GM03348 (cell line): ENCODE measurements around the gene F11R.
"Not testable (repeated sequence)": the region's sequence is repeated elsewhere in the genome, so short reads cannot be mapped to it uniquely, and the experiment has no call there.

Experiments
- DNase-seq: peaks from one replicate; pipeline ENCODE4 v3.0.0; 2012; ENCODE audit warnings: low spot score

Gene F11R

DNA sequence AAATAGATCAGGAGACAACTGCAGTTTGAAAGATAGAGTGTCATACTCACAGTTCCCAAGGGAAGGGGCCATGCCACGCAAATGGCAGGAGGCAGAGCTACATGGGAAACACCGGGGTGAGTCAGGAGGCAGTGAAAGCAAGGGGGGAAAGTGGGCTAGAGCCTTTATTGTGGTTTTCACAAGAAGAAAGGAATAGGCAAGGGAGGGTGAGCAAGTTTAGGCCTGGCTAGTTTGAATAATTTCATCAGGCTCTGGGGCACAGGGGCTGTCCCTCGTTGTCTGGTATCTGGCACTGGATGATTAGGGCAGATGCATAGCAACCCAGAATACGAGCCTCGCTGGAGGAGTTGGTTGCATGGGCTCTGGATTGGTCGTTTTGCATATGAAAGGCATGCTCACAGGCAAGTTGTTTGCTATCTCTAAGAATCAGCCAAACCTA, 49.3 kb downstream of the F11R start:
- DNase-seq = no peak

GRCh38 chr1:160963521-160963920, 57.4 kb downstream of the F11R start:
- DNase-seq = no peak

DNA sequence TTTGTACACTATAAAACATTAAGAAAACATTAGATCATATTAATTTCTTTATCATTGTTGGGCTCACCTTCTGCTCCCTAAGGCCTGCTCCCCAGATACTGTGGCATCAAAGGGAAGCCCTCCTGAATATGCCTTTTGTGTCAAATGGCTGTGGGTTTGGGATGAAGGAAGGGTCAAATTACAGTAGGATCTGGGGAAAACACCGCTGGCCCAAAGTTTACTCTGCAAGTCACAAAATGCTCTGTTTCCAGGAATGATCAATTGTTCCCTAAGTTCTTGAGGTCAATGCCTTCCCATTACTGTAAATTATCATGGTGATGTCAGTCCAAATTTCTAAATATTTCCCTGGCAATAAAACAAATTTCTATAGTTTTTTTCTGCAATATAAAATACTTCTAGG, 59.5 kb downstream of the F11R start:
- no peak for DNase-seq

- DNase-seq = no peak
Observed at GRCh38 chr1:160956966-160957365, 64.0 kb downstream of the F11R start.

GRCh38 chr1:160954158-160955104, 66.5 kb downstream of the F11R start, which contains the start of gene ITLN2:
ITLN2 (minus strand) TSS chr1:160954809; CDS start chr1:160954741, 68 bp downstream.
- peak; percentile 34 for DNase-seq

DNA sequence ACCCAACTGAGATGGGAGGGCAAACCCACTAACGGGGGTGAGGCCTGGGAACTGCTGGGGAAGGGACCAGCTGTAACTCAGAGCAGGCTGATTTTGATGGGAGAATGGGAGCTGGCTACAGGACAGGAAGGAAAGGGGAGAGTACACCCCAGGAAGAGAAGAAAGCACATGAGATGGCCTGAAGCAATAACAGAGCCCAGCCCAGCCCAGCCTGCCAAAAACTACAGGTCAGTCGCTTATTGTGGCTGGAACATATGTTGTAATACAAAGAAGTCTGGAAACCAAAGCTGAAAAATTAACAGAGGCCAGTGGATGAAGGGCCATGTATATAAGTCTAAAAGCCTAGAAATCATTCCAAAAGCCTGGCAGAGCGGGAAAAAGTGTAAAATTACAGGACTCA, 67.9 kb downstream of the F11R start:
- no peak for DNase-seq

DNA sequence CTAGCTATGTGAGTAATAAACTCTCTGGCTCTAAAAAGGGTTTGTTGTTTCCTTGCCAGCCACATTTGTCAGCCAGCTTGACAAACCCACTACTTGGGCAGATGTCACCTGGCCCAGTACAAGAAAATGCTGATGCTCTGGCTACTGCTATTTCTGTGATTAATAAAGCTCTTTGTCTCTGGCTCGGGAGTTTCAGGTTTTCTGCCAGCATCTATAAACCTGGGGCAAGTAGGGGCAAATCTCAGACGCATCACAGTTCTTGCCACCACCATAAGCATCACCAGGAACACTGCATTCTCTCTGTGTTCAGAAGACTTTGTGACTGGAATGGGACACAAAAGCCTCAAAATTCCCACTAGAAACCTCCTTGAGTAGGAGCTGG, 68.8 kb downstream of the F11R start:
- no peak for DNase-seq

DNA sequence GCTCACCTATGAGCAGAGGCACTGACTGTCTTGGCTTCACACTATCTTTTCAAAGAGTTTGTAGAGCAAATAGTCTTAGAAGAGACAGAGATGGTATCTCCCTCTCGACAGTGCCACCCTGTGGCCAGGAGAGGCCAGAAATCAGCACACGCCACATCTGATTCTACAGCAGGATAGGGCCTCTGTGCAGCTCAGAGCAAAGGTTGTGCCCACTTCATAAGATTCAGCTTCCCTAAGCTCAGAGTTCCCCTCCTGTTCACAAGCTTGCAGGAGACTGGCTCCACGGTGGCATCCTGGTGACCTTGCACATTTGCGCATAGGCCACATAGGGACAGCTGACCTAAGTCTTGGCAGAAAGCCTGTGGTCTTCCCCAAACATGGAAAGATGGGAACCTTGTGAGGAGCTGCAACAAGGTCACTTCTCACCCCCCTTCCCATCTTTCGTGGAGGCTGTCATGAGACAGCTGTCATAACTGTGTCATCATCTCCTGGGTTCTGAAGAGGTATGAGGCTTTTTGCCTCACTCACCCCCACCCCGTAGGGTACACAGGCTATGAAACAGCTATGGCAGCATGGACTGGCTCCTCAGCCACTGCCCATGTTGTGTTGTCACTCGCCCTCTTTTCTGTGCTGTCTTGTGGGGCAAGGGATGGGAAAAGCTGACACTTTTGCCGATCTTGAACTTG, 69.4 kb downstream of the F11R start:
- peak; percentile 67 for DNase-seq

GRCh38 chr1:160950657-160951056, 70.3 kb downstream of the F11R start:
- no peak for DNase-seq

GRCh38 chr1:160949881-160950280, 71.1 kb downstream of the F11R start:
- no peak for DNase-seq

- not testable (repeated sequence) for DNase-seq
Observed at GRCh38 chr1:160949216-160949880, 71.6 kb downstream of the F11R start.

DNA sequence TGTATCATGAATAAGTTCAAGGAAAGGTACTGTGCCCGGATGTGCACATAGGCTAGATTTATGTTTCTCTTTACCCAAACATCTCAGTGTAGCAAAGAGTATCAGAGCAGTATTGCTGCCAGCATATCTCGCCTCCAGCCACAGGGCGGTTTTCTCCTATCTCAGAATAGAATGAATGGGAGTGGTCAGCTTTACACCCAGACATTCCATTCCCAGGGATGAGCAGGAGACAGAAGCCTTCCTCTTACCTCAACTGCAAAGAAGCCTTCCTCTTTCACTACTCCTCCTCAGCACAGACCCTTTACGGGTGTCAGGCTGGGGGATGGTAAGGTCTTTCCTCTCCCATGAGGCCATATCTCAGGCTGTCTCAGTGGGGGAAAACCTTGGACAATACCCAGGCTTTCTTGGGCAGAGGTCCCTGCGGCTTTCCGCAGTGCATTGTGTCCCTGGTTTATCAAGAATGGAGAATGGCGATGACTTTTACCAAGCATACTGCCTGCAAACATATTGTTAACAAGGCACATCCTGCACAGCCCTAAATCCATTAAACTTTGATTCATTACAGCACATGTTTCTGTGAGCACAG, 73.7 kb downstream of the F11R start:
- not testable (repeated sequence) for DNase-seq

- not testable (repeated sequence) for DNase-seq
Observed at GRCh38 chr1:160945881-160946280, 75.1 kb downstream of the F11R start.
